GM21786 (cell line): ENCODE data around the gene KLB.
"Not testable (repeated sequence)": the region's sequence is repeated elsewhere in the genome, so short reads cannot be mapped to it uniquely, and the experiment has no call there.

ENCODE experiments used
- ATAC-seq: cut with Tn5 transposase; IDR thresholded peaks from one replicate; pipeline ENCODE4 v1.9.1; 2021; ENCODE audit not compliant: unreplicated experiment

The KLB gene

DNA sequence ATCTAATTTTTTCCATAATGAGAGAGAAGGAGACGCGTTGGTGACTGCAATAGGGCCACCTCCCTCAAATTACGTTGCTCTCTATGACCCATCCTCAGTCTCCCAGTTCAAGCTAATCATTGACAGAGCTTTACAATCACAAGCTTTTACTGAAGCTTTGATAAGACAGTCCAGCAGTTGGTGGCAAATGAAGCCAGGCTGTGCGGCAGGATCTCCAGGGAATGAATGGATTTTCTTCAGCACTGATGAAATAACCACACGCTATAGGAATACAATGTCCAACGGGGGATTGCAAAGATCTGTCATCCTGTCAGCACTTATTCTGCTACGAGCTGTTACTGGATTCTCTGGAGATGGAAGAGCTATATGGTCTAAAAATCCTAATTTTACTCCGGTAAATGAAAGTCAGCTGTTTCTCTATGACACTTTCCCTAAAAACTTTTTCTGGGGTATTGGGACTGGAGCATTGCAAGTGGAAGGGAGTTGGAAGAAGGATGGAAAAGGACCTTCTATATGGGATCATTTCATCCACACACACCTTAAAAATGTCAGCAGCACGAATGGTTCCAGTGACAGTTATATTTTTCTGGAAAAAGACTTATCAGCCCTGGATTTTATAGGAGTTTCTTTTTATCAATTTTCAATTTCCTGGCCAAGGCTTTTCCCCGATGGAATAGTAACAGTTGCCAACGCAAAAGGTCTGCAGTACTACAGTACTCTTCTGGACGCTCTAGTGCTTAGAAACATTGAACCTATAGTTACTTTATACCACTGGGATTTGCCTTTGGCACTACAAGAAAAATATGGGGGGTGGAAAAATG, at the start of gene KLB:
Gene KLB (plus strand): TSS at position 168 of the 821 bp plus-strand sequence. CDS start 20 bp downstream, at position 188.
- ATAC-seq = no peak

DNA sequence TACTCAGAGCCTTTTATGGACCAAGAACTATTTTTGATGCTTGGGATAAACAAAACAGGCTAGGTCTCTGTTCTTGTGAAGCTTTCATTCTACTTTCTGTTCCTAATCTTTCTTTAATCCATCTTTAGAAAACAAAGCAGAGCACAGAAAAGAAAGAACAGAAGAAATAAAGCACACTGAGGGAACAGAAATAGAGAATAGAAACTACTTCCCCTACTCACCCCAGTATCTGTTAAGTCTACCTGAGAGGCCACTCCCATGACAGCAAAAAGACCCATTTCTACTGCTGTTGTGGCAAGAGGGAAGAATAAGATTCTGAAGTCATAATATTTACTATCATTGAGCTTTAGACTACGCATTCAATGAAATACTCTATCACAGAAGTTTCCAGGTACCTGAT, 49.7 kb upstream of the KLB start:
- ATAC-seq = peak; percentile 35

DNA sequence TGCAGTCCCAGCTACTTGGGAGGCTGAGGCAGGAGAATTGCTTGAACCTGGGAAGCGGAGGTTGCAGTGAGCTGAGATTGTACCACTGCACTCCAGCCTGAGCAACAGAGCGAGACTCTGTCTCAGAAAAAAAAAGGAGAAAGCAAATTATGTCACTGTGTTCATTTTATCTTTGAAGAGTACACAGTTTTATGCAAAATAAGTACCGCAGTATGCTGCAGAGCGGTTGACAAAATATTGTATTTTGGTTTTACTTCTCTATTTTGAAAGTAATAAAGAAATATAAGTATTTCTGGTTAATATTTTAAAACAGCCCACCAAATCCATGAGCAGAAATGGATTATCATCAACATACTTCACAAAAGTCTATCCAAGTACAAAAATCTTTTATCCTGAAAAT, 46.1 kb upstream of the KLB start:
- ATAC-seq = peak; percentile 43

DNA sequence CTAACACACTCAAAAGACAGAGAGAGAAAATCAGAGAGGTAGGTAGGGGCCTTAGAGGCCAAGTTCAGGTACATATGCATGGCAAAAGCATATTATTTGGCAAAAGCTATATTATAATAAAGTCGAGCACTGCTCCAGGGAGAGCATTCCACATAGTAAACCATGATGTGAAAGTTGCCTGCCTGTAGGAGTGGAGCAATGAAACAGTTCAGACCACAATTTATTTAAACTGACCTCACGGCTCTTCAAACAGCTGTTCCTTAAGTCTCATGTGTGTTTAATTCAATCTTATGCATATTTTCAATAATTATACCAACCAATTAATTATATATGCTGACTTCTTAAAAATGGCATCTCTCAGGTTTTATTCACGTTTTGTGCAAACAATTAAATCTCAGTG, 43.9 kb upstream of the KLB start:
- ATAC-seq = no peak

DNA sequence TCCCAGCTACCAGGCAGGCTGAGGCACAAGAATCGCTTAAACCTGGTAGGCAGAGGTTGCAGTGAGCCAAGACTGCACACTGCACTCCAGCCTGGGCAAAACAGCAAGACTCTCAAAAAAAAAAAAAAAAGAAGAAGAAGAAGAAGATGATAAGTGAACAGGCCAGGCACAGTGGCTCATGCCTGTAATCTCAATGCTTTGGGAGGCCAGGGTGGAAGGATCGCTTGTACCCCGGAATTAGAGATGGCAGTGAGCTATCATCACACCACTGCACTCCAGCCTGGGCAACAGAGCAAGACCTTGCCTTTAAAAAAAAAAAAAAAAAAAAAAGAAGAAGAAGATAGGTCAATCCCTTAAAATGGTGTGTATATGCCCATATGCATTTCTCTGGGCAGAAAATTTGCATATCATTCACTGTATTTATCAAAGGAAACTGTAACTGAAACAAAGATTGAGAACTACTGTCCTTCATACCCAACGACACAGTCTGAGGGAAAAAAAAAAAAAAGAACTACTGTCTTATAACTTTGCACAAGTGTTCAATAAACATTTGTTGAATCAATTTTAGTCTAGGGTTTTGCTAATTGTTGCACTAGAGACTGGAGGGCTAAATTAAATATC, 42.8 kb upstream of the KLB start:
- peak; percentile 40 for ATAC-seq

DNA sequence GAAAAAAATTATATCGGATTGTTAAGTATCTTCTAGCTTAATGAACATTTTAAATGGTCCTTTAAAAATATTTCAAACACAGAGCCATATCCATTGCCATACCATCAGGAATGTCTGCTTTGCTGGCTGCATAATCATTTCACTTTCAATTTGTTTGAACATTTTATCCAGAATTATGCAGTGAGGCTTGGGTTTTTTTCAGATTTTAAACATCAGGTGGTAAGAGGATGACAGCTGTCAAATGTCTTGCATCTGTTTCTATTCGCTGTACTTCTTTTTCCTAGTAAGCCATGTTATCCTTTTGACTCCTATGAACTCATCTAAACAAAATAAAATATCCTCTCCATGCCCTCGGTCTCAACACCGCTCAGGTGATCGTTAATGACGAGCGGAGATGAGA, 41.4 kb upstream of the KLB start:
- no peak for ATAC-seq

DNA sequence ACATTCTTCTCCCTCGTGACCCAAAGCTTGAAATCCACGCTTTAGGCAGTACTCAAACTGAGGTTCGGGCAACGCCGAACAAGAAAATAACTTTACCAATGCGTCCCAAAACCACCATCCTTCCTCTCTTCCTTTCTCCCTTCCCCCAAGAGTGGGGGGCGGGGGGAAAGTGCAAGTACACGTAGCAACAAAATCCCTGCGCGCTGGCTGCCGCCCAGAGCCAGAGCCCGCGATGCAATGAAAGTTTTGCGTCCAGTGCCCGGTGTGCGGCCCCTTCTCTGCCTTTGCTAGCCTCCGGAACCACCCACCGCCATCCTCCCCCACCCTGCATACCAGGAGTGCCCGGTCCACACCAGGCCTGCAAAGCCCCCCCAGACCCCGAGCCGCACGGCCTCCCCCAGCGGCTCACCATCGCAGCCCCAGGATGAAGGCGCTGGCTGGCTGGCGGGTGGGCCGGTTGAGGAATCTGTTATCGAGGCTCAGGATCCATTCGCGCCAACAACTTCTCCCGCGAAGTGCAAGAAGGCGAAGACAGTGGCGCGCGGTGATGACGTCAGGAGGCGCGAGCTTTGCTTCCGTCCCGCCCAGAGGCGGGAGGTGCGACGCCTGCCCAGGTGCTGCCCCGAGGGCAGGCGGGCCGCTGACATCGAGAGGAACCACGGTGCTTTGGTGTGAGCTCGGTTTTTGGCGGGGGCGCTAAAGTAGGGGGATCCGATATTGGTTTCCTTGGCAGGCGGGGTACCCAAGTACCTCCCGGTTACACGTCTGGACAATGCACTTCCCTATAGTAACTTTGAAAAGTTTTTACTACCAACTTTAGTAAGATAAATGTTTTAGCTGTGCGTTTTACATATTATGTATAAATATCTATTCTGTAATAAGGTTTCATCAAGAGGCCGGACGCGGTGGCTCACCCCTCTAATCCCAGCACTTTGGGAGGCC, 40.6 kb upstream of the KLB start, which contains the start of gene RFC1:
Gene RFC1 (minus strand): TSS at position 533 of the 942 bp plus-strand sequence. CDS start 121 bp downstream, at position 412.
- peak; percentile 70 for ATAC-seq

DNA sequence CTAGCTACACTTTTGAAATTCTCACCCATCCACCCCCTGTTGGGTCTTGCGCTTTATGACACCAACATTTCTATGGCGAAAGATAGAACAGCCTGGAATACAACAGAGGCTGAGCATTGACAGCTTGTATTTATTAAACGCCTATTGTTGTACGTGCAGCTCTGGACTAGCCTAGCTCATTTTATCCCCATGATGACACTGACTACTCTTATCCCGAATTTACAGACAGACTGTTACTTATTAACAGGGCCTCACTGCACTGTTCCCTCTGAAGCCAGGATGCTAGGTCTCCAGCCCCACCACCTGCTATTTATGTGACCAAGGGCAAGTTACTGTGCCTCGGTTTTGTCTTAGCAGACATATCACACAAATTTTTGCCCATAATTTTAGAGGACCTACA, 39.6 kb upstream of the KLB start:
- ATAC-seq = no peak

DNA sequence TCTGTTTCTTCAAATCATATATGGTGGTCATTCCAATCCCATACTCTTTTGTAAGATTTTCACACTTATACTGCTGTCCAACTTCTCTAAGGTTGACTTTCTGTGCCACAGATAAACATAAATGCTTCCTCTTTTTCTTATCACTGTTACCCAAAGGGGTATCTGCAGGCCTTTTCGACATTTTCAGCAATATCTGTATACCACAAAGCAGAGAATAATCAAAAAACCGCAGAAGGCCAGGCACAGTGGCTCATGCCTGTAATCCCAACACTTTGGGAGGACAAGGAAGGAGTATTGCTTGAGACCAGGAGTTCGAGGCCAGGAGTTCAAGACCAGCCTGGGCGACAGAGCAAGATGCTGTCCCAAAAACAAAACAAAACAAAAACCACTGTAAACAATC, 37.4 kb upstream of the KLB start:
- no peak for ATAC-seq

DNA sequence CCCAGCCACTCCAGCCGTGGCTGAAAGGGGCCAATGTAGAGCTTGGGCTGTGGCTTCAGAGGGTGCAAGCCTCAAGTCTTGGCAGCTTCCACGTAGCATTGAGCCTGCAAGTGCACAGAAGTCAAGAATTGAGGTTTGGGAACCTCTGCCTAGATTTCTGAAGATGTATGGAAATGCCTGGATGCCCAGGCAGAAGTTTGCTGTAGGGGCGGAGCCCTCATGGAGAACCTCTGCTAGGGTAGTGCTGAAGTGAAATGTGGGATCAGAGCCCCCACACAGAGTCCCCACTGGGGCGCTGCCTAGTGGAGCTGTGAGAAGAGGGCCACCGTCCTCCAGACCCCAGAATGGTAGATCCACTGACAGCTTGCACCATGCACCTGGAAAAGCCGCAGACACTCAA, 35.5 kb upstream of the KLB start:
- not testable (repeated sequence) for ATAC-seq

DNA sequence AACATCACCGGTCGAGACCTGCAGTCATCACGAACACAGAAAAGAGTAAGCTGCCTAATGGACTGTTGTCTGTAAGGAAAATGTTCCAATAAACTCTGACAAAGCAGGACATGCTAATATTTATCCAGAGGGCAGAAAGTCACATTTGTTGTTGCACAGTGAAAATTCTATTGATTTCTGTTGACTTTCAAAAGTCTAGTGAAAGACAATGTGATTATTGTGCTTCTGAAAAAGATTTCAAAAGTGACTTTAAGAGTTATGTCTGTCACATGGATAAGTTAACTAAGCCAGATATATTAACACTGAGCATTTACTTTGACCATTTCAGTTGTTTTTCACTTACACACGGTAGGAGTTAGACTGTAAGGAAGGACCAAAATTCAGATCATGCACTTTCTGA, 31.3 kb upstream of the KLB start:
- ATAC-seq = no peak

DNA sequence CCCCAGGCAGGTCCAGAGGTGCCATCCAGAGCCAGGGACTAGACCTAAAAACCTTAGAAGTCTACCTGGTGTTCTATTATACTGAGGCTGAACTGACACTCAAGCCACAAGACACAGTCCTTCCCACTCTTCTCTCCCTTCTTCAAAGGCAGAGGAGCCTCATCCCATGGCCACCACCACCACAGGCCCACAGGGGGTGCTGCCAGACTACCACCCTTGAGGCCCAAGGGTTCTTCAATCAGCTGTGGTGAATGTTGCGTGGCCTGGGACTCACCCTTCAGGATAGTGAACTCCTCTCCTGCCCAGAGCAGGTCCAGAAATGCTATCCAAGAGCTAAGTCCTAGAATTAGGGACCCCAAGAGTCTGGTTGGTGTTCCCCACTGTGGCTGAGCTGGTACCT, 23.0 kb upstream of the KLB start:
- ATAC-seq = no peak

DNA sequence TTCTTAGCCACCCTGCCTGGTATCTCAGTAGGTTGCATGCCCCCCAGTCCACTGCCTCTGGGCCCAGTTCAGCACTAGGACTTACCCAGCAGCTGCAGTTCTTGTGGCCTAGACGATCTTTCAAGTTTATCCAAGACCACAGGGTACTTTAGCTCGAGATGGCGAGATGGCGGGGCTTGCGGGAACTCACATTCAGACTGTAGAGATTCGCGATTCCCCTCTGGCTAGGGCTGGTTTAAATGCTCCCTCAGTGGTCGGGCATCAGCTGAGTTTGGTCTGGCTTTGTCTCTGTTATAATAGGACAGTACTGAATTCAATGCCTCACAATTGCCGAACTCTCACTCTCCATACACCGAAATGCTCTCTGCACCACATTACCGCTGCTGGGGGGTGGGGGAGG, 22.2 kb upstream of the KLB start:
- no peak for ATAC-seq

DNA sequence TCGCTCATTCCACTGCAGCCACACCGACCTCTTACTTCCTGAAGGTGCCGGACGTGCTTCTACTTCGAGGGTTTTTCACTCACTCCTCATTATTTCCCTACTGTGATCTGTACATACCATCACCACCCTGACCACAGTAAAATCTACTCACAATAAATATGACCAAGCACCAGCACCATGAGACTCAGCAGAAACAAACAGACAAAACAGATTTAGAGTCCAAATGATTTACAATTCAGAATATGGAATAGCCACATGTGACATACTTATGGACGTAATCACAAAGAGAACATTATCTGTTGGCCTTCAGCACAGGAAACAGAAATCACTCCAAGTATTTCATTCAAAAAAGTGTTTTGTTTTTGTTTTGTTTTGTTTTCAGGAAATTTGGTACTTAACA, 16.1 kb upstream of the KLB start:
- no peak for ATAC-seq

DNA sequence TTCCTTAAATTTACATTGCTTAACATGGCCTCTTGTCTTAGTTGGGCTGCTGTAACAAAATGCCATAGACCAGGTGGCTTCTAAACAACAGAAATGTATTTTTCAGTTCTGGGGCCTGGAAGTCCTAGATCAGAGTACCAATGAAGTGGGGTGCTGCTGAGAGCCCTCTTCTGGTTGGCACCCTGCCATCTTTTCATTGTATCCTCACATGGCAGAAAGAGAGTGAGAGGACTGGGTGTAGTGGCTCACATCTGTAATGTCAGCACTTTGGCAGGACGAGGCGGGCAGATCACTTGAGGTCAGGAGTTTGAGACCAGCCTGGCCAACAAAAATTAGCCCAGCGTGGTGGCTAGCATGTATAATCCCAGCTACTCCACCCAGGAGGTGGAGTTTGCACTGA, 12.0 kb upstream of the KLB start:
- ATAC-seq = no peak

DNA sequence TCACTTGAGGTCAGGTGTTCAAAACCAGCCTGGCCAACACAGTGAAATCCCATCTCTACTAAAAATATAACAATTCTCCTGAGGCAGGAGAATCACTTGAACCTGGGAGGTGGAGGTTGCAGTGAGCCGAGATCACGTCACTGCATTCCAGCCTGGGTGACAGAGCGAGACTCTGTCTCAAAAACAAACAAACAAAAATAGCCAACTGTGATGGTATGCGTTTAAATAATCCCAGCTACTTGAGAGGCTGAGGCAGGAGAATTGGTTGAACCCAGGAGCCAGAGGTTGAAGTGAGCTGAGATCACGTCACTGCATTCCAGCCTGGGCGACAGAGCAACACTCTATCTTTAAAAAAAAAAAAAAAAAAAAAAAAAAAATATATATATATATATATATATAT, 5.1 kb upstream of the KLB start:
- not testable (repeated sequence) for ATAC-seq

DNA sequence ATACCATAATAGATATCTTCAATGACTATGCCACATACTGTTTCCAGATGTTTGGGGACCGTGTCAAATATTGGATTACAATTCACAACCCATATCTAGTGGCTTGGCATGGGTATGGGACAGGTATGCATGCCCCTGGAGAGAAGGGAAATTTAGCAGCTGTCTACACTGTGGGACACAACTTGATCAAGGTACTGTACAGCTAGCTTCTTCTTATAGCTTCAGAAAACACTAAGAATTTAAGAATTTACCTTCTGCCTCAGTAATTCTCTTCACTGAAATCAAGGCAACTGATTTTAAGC, 805 bp downstream of the KLB start:
- ATAC-seq = no peak

DNA sequence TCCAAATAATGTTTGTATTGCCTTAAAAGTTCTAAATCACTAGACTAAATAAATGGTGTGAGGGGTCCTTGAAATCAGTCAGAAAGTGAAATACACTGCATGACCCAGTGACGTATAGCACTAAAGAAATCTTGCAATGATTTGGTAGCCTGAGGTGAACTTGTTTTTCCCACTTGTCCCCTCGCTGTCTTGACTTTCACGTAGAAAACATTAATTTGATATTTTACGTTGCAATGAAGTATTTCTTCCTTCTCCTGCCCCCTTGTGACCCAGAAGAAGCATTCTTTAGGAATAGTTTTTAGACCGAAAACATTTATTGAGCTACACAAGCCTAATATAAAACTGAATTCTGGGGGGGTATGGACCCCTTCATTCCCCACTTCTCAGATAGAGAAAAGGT, 3.7 kb downstream of the KLB start:
- ATAC-seq = no peak

DNA sequence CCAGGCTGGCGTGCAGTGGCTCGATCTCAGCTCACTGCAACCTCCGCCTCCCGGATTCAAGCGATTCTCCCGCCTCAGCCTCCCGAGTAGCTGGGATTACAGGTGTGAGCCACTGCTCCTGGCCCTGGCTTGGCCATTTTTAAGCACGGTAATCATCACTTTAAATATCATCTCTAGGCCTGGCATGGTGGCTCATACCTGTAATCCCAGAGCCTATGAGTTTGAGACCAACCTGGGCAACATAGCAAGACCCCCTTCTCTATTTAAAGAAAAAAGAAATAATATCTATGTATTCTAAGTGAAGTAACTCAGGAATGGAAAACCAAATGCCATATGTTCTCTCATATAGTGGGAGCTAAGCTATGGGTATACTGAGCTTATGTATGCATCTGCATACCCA, 4.8 kb downstream of the KLB start:
- ATAC-seq = not testable (repeated sequence)

DNA sequence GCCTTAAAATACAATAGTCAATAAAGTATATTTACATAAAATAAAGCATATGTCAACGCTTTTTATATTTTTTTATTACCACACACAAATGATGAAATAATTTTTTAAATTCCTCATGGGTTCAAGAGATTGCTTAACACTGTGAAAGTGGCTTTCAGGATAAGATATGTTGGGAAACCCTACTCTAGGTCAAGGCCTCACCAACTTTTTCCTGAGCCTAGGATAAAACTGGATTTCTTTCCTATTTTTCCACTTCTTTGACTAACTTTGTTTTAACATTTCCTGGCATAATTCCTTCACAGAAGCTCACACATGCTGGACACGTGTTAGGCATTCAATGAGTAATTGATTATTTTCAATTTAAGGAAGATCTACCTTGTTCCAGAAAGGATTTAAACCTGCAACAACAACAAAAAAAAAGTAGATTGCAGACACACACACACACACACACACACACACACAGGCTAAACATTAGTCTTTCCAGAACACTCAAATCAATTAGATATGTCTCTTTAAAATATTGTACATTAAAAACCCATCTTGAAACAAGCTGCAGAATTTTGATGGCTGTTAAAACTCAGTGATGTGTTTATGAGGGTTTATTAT, 9.1 kb downstream of the KLB start:
- no peak for ATAC-seq

DNA sequence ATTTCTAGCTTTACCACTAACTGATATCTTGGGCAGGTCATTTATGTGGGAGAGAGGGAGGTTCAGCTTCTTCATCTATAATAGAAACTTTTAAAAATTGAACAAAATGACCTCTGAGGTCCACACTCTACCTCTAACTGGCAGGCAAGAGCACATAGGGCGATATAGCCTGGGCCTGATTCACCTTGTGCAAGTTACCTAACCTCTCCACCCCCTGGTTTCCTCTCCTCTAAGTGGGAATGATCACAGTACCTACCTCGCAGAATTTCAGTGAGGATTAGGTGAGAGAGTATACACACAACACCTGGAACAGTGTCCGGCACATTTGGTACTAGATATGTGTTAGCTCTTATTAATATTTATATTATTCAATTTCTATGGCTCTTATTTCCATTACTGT, 15.5 kb downstream of the KLB start:
- no peak for ATAC-seq
